Gastrocnemius medialis (tissue), 4 donors: ENCODE data around the gene RNASEH2A.
A peak's percentile ranks its signal among the peaks of the same experiment; 100 is the strongest.

Experiments used
- CTCF ChIP-seq, 5 experiments: fragments of 450-650 bp in 3 of 5; fragments of 200-600 bp in 2 of 5; sonication (generic) in 2 of 5; IDR thresholded peaks in 4 of 5; conservative IDR thresholded peaks in 1 of 5; 1 replicate in 4 of 5; 2 replicates in 1 of 5; pipeline ENCODE4 v1.5.1; 2016 to 2019; ENCODE audit warnings: antibody characterized with exemption in 5 of 5, mild to moderate bottlenecking in 3 of 5, moderate library complexity in 3 of 5
- POLR2A ChIP-seq, 2 donors: fragments of 450-650 bp; IDR thresholded peaks; one replicate each; pipeline ENCODE4 v1.6.1; 2017; ENCODE audit warnings: antibody characterized with exemption in 2 of 2, mild to moderate bottlenecking in 2 of 2, moderate library complexity in 2 of 2

GRCh38 chr19:12782424-12783290 is 23.7 kb upstream of the RNASEH2A start:
- TF ChIP-seq CTCF (IDR thresholded peaks at IDR 0.05 in 4 of 5, conservative IDR thresholded peaks at IDR 0.05 in 1 of 5), result no peak
- TF ChIP-seq POLR2A (IDR thresholded peaks at IDR 0.05), result peak; percentile 29 to 32
